CD4-positive, alpha-beta T cell treated with Interferon gamma for 1 hour (primary cell): Measurements from ENCODE around the gene NCOR2.
A peak's percentile ranks its signal among the peaks of the same experiment; 100 is the strongest.

Experiments
- DNase-seq: peaks from one replicate; pipeline ENCODE4 v3.0.0-alpha.2; 2020

Gene NCOR2

DNA sequence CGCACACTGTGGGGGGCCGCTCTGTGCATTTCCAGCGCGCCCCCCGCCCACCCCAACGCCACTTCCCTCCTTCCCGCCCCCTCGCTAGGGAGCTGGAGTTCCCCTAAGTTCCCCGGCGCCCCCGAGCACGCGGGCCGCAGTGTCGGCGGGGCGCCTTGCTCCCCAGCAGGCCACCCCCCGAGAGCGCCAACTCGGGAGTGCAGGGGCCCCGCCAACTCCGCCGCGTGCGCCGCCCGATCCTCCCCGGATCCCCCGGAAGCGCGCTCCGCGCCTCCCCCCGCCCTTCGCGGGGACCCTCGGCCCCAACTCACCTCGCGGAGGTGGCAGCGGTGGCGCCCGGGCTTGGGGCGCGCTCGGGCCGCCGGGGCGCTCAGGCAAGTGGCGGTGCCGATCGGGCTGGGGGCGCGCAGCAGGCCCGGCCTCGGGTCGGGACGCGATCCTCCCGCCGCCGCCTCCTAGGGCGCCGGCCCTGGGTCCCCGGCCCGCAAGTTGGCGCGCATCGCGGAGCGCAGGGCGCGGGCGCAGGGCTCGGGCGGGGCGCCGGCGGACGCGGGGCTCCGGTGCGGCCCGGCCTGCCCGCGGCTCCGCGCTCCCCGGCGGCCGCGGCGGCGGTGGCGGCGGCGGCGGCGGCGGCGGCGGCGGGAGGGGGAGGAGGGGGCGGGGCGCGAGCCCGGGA lies at the start of gene NCOR2:
Gene NCOR2 (minus strand): TSS at position 616 of the 676 bp plus-strand sequence. CDS start 72,361 bp downstream, outside the sequence.
- DNase-seq, result peak; percentile 40

DNA sequence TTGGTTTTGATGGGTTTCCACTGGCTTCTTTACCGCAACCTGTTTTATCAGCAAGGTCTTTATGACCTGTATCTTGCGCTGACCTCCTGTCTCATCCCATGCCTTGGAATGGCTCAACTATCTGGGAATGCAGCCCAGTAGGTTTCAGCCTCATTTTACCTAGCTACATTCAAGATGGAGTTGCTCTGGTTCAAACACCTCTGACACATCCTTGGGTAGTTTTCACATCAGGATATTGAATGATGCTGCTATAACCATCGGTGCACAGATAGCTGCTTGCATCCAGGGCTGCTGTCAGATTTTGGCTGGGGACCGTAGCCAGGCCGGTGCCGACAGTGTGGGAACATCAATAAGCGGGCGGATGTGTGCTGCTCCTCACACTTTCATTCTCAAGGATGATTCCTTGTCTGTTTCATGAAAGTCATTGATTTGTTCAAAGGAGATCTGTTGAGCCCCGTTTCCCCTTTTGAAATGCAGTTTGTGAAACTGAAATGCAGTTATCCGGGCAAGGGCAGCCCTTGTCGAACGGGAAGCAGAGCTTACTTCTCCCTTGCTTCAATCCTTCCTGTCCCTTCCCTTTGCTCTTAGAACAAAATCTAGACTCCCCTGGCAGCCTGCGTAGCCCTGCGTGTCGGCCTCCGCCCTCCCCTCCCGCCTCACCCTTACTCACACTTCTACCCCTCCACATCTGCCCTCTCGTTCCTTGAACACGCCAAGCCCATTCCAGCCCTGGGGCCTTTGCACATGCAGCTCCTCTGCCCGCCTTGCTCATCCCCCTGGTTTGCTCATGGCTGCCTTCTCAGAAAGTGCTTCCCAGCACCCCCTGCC lies 49.2 kb upstream of the NCOR2 start:
- peak; percentile 7 for DNase-seq

DNA sequence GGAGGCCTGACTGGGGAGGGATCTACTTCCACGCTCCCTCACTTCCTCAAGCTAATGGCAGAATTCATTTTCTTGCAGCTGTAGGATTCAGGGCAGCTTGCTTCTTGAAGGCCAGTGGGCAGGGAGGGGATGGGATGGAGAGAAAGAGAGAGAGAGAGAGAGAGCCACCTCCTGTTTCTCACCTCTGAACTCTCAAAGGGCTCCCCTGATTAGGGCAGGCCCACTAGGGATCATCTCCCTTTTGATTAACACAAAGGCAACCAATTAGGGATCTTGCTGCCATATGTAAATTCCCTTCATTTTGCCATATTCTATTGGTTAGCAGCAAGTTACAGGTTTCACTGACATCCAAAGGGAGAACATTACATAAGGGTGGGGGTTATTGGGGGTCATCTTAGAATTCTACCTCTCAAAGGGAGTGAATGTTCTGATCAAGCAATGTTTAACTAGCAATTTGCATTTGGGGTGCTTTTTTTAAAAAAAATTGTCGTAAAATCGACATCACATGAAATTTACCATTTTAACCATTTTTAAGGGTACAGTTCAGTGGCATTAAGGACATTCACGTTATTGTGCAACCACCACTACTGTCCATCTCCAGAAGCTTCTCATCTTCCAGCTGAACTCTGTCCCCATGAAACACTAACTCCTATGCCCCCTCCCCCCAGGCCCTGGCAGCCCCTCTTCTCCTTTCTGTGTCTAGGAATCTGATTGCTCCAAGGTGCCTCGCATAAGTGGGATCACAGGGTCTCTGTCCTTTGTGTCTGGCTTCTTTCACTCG lies 47.3 kb upstream of the NCOR2 start:
- DNase-seq, result no peak

DNA sequence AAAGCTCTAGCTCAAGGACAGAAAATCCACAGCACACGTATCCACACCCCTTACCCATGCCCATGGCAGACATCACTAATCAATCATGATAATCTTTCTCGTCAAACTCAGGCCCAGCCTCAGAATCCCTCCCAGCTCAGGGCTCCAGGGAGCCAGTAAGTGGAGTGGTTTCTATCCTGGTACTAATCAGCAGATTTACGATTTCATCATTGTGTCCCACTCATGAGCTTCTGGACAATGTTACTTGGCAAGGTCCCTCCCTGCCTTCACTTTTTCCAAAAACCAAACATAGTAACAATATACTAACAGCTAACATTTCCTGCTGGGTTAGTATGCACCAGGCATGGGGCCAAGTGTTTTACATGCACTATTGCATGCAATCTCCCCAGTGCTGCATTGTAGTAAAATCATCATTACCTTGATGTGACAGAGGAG lies 45.8 kb upstream of the NCOR2 start:
- no peak for DNase-seq

DNA sequence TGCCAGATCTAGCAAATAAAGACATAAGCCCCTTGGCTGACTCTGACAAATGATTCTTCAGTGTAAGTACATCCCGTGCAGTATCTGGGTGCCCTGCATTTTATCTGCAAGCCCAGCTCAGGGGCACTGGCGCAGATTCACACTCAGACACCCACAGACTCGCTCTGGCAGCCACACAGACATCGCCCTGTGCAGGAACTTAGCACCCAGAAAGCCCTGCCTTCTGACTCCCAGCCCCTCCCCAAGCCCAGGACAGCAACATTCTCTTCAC lies 44.9 kb upstream of the NCOR2 start:
- no peak for DNase-seq

DNA sequence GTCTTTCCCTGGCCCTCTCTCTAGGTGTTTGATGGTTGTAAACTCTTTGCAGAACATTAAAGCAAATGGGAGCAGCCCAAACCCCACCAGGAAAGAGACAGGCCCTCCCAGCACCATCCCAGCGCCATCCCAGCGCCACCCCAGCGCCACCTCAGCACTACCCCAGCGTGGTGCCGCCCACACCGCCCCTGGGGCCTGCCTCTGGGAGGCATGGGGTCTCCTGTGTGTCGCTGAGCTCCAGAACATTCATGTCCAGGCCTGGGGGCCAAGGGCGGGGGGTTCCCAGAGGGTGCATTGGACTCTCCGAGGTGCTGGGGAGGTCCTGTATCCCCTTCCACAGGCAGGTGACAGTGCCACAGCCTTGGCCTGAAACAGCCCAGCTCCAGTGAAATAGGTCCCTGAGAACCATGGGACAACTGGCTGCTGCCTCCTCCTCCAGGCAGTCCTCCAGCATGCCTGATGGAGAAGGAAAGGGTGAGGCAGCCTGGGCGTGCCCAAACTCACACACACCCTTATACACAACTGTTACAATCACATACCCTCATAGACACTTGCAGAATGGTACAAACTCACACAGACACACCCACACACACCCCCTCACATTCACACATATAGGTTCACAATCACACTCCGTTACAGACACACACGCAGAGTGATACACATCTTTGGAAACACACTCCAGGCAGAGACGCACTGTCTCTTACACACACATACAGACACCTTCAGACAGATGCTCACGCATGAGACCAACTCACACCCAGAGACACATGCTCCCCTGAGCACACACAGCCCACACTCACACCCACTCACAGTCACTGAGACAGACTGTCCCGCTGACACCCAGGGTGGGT lies 44.4 kb upstream of the NCOR2 start:
- DNase-seq, result no peak

DNA sequence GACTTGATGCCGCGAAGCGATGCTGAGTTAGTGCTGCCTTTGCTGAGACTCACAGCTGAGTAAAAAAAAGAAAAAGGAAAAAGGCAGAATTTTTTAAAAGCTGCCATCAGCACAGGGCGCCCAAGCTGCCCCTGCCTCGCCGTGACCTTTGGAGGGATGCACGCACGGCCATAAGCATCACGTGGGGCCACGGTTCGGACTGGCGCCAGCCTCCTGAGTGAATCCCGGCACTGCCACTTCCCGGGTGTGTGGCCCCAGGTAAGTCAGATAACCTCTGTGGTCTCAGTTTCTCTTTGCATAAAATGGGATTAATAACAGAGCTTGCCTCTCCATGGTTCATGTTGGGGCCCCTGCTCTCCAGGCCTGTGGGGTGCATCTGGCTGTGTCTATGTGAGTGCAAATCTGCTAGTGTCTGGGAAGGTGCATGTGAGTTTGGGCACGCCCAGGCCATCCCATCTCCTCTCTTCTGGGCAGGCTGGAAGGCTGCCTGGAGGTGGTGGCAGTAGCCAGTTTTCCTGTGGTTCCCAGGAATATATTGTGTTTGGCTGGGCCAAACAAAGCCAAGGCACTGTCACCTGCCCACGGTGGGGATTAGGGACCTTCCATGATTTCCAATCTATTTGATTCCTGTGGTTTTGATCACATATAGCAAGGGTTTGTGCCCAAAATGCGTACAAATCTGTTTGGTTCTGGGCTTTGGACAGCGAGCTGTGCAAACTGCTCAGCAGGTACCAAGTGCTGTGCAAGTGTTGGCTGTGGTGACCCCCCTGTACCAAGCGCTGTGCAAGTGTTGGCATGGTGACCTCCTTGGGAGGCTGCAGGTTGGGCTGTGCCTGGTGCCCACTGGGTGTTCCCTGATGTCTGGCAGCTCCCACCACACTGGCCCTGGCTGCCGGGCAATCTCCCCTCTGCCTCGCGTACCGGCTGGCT lies 43.5 kb upstream of the NCOR2 start:
- no peak for DNase-seq

DNA sequence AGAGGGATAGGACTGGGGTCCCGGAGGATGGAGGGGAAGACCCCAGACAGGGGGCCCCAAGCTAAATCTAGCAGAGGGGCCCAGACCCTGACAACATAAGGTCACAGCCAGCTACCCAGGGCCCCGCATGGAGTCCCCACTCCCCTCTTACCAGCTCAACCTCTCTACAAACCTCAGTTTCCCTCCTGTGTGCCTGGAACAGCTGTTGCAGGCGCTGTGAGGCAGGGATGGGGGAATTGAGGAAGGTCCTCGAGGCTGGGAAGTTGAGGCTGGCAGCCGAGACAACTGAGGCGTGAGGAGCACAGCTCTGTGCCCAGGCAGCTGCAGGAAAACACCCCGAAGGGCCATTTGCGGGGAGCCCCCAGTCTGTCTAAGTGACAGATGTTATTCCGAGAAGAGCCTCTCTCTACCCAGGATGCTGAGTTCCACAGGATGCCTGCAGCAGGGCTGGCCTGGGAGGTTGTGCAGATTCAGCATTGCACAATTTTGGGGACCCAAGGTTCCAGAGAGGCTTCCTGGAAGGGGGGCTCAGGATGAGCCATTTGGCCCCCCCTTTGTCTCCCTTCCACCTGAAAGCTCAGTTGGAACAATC lies 42.7 kb upstream of the NCOR2 start:
- no peak for DNase-seq

DNA sequence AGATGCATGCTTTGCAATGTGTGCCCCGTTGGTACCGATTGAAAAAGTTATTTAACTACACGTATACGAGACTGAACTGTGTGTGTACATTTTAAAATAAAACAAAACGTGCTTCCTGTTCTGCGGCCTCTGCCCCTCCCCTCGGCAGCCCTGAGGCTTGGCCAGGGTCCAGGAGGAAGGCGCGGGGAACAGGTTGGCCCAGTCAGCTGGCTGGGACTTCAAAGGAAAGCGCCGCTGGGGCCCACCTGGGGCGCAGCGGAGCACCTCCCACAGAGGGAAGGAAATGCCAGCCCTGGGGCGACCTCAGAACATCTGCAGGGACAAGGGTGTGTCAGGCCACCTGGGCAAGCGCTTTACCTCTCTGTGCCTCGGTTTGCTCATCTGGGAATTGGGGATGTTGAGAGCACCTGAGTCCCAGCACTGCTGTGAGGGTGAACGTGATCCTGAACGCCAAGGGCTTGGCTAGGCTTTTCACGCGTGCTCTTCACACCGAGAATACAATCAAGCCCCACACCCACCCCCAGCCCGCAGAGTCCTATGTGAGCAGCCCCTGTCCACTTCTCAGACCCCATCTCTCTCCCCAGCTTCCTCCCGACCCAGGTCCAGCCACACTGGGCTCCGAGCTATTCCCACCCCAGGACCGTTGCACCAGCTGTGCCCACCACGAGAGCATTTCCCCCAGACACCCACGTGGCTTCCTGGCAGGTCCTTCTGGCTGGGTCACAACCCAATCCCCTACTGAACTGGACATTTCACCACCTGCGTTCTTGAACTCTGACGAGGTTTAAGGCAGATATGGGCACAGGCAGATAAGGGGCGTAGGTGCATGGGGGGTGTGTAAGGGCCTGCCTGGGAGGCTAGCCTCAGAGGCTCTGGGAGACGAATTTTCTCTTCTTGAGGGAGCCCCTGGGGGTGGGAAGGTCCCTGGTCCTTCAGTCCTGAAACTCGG lies 41.9 kb upstream of the NCOR2 start:
- peak; percentile 85 for DNase-seq

DNA sequence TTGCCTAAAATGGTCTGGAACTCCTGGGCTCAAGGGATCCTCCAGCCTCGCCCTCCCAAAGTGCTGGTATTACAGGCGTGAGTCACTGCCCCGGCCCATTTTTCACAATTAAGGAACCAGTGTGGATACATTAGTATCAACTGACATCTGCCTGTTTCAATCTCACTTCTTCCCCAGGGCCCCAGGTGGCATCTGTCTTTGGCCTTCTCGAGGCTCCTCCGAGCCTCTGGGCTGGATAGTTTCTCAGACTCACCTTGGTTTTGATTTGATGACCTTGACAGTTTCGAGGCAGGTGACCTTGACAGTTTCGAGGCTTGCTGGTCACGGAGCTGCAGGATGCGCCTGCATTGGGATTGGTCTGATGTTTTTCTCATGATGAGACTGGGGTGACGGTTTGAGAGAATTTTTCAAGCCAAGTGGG lies 41.0 kb upstream of the NCOR2 start:
- DNase-seq, result peak; percentile 8

DNA sequence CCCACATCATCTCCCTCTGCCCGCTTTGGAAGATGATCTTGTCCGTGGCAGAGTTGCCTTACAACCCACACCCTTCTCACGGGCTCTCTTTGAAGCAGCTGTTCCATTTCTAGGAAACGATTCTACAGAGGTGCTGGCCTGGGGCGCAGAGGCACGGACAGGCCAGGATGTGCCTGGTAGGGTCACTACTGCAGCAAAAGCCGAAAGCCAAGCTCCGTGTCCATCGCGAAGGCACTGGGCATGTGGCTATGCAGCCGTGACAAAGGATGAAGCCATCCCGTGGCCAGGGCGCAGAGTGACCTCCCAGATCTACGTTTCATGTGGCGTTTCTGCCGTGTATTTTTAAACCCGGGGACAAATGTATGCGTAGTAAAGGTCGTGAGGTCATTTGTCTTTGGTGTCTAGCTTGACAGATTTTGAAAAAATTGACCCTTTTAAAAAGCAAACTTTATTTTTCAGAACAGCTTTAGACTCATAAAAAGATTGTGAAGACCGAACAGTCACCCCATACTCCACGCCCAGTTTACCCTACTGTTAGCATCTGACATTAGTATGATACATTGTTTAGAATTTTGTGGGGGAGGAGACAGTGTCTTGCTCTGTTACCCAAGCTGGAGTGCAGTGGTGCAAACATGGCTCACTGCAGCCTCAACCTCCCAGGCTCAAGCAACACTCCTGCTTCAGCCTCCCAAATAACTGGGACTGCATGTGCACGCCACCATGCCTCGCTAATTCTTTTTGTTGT lies 40.4 kb upstream of the NCOR2 start:
- no peak for DNase-seq

DNA sequence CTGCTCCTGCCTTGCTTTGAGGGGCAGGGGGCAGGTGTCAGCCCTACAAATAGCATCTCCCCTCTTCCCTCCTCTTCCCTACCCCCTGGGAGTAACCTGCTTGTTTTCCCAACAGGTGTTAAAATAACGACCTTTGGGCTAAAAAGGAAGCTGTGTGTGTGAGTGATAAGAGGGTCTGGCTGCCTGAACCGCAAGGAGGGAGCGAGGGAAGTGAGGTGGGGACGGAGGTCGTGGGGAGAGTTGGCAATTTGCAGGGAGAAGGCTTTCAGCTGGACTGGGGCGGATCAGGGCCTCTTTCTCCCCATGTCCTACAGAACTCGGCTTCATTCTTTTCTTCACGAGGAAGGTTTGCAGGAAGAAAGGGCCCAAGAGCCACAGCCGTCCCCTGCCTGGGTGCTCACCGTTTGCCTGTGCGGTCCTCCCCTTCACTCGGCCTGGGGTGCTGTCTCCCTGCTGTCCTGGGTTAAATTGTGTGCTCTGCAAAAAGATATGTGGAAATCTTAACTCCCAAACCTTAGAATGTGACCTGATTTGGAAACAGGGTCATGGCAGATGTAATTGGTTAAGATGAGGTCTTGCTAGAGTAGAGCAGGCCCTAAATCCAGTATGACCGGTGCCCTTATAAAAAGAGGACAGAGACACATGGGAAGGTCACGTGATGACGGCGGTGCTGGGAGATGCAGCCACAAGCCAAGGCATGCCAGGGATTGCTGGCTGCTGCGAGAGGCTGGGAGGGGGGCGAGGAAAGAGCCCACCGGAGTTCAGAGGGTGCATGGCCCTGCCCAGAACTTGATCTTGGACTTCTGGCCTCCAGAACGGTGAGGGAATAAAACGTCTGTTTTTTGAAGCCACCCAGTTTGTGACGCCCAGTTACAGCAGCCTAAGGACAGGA lies 38.7 kb upstream of the NCOR2 start:
- DNase-seq, result no peak

DNA sequence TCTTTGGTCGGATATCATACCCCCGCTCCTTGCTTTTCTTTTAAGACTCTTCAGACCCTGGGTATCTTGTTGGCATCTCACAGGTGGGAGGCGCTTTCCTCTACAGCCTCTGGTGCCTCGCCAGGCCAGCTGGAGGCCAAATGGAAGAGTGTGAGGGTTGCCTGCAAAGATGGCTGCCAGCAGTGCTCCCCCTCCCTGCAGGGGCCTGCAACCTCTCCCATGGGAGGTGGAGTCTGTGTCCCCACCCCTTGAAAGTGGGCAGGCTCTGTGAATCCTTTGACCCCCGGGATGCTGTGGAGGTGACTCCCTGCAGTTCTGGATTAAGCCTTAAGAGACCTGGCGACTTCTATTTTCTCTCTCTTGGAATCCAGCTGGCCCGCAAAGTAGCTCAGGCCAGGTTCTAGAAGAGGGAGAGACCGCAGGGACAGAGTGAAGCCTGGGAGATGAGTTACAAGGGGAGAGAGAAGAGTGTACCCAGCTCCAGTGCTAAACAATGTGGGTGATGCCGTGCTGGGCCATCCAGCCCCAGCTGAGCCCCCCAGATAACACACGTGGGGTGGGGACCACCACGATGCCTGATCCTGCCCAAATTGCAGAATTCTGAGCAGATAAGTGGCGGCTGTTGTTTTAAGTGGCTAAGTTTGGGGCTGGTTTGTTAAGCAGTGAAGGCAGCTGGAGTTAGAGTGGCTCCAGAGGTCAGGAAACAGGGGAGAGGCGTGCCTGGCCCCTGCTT lies 37.9 kb upstream of the NCOR2 start:
- DNase-seq, result no peak

DNA sequence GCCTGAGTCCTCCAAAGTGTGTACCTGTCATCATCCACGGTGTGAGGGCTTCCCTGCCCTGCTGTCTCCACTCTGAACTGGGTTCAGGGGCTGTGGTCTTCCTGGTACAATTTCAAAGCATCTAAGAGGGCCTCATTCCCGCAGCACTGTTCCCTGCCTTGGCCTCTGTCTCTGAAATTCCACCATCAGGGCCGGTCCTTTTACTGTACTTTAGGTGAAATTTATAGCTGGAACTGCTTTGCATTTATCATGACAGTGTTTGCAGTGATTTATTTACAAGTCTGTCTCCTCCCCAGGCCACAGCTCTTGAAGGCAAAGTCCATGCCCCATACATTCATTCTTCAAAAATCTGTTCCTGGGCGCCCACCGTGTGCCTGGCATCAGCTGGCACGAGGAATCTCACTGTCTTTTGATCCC lies 36.9 kb upstream of the NCOR2 start:
- no peak for DNase-seq

DNA sequence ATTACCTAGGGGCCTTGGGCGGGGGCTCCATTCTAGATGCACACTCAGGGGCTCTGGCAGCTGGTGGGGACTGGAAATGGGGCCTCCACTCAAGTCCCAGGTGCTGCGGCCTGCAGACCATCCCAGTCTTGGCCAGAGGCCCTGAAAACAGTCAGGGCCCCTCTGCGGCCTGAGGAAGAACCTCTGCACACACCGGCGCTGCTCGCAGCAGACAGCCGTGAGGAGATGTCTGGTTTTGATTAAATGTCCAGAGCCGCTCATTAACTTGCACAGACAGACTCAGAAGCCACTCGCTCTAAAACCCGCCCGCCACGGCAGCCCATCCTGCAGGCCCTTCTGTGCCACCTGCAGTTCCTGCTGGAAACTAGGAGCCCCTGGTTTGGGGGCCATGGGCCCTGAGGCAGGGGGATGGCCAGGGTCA lies 36.4 kb upstream of the NCOR2 start:
- DNase-seq, result no peak

DNA sequence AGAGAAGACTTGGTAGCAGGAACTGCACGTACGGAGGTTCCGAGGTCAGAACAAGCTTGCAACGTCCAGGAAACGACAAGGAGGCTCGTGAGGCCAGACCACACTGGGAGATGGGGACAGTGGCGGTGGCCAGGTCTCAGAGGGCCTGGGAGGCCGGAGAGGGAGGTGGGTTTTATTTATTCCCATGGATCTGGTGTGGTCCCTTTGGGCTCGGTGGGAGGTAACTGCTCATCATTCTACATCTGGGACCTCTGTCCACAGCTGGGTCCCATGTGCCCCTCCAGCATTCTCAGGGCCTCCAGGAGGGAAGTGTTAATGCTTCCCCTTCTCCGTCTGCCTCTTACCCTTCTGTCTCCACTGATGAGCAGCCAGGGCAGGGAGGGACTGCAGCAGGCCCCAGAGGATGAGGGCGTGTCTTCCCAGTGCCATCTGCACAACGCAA lies 35.7 kb upstream of the NCOR2 start:
- no peak for DNase-seq

DNA sequence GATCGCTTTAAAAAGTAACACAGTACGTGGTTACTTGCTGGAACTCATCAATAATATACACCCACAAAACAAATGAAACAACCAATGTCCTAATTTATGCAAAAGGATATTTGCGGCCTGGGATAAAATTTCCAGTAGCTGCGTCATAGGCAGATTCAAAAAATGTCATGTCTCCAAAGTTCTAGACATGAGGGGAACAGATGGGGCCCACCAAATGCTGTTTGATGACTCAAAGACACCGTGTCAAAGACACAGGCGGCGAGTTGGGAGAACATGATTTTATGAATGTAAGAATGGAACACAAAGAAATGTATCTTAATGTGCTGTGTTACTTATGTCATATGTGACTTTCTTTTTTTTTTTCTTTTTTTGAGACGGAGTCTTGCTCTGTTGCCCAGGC lies 34.3 kb upstream of the NCOR2 start:
- no peak for DNase-seq
